ENCODE measurements around the gene MAGEA6. TPM values are rescaled to one million over a fixed set of nuclear protein-coding genes. Genes with fewer than 3 reads are reported as not detected.

MAGEA6 gene
- total RNA-seq, 1 donor from 2014 or later, result not detected

Other genes starting within 250 kb of the MAGEA6 start
- gene GABRQ, start 131.8 kb downstream of the MAGEA6 start, total RNA-seq, result not detected in 2 replicates
- not detected in 2 replicates for gene MAGEA3, start 70.9 kb downstream of the MAGEA6 start, total RNA-seq
- 0.31 TPM in 1 of 2 replicates, not detected in the other for gene CSAG2, start 60.4 kb downstream of the MAGEA6 start, total RNA-seq
- not detected in 2 replicates for gene MAGEA2B, start 55.1 kb downstream of the MAGEA6 start, total RNA-seq
- not detected in 2 replicates for gene CSAG1, start 36.0 kb downstream of the MAGEA6 start, total RNA-seq
- gene MAGEA12, start 35.9 kb downstream of the MAGEA6 start, total RNA-seq, result not detected in 2 replicates
- gene MAGEA2, start 15.8 kb downstream of the MAGEA6 start, total RNA-seq, result not detected in 2 replicates
- gene CSAG3, start 10.5 kb downstream of the MAGEA6 start, total RNA-seq, result 0.73 and 0.78 TPM in 2 replicates
- gene CETN2, start 61.1 kb upstream of the MAGEA6 start, total RNA-seq, result 9.0 and 9.8 TPM in 2 replicates
- 24.0 and 24.9 TPM in 2 replicates for gene NSDHL, start 61.4 kb upstream of the MAGEA6 start, total RNA-seq
- gene ZNF185, start 128.4 kb upstream of the MAGEA6 start, total RNA-seq, result 0.54 and 0.73 TPM in 2 replicates
- gene PNMA5, start 224.4 kb upstream of the MAGEA6 start, total RNA-seq, result not detected in 2 replicates

Data from activated T-helper 1 cell treated with anti-CD3 and anti-CD28 coated beads, Interleukin-12 subunit alpha, Interleukin-12 subunit beta, Interleukin-2, Interleukin-4 antibody, amounts not matched to agents 30 ng/mL and 10 ng/mL and 1 ng/mL, durations not matched to agents 14 hours and 24 hours and 36 hours (primary cell).